Measurements from ENCODE around the gene LPIN3.

The LPIN3 gene

GRCh38 chr20:41350408-41350962, 9.9 kb downstream of the LPIN3 start:
- DNase-seq, result no peak

- DNase-seq, result no peak
Observed at GRCh38 chr20:41352106-41352505, 11.5 kb downstream of the LPIN3 start.

GRCh38 chr20:41352666-41353065, 12.0 kb downstream of the LPIN3 start:
- no peak for DNase-seq

GRCh38 chr20:41353530-41353929, 12.9 kb downstream of the LPIN3 start:
- DNase-seq, result no peak

GRCh38 chr20:41355192-41355591, 14.6 kb downstream of the LPIN3 start:
- no peak for DNase-seq

- no peak for DNase-seq
Observed at GRCh38 chr20:41355598-41356203, 15.1 kb downstream of the LPIN3 start.

GRCh38 chr20:41356951-41357350, 16.3 kb downstream of the LPIN3 start:
- no peak for DNase-seq

GRCh38 chr20:41357424-41358163, 17.0 kb downstream of the LPIN3 start:
- DNase-seq, result no peak

GRCh38 chr20:41358230-41358629, 17.6 kb downstream of the LPIN3 start:
- no peak for DNase-seq

- no peak for DNase-seq
Observed at GRCh38 chr20:41358717-41359116, 18.1 kb downstream of the LPIN3 start.

- no peak for DNase-seq
Observed at GRCh38 chr20:41359541-41360011, 19.0 kb downstream of the LPIN3 start.

GRCh38 chr20:41360831-41361756, 20.5 kb downstream of the LPIN3 start:
- no peak for DNase-seq

GRCh38 chr20:41361757-41362747, 21.4 kb downstream of the LPIN3 start:
- no peak for DNase-seq

- DNase-seq, result no peak
Observed at GRCh38 chr20:41362748-41363140, 22.1 kb downstream of the LPIN3 start.

GRCh38 chr20:41363601-41364000, 23.0 kb downstream of the LPIN3 start:
- no peak for DNase-seq

- DNase-seq, result no peak
Observed at GRCh38 chr20:41364236-41364855, 23.7 kb downstream of the LPIN3 start.

GRCh38 chr20:41364967-41365765, 24.5 kb downstream of the LPIN3 start:
- DNase-seq, result no peak

GRCh38 chr20:41365777-41366545, 25.3 kb downstream of the LPIN3 start:
- DNase-seq, result no peak

GRCh38 chr20:41366546-41367392, 26.1 kb downstream of the LPIN3 start, which contains the start of gene EMILIN3:
Gene EMILIN3, minus strand, starts transcription at chr20:41366818. Its CDS starts 184 bp downstream, at chr20:41366634.
- DNase-seq, result no peak
